GM12891 (cell line): ENCODE results near the gene MMADHC.

ENCODE experiments used
- DNase-seq: peaks from one replicate; pipeline ENCODE4 v3.0.0; 2011; ENCODE audit warnings: low spot score; ENCODE audit not compliant: insufficient read length
- FAIRE-seq: peaks from 2 replicates; lab custom pipeline; 2011; peaks lifted over from hg19 to GRCh38; lab: Jason Lieb, UNC
- PAX5 ChIP-seq: IDR thresholded peaks from 2 replicates; pipeline ENCODE4 v1.6.1; 2011; ENCODE audit warnings: low read length, moderate library complexity, mild to moderate bottlenecking; ENCODE audit not compliant: insufficient read depth, severe bottlenecking
- POLR2A ChIP-seq: IDR thresholded peaks from 2 replicates; pipeline ENCODE4 v1.6.1; 2011; ENCODE audit warnings: low read depth, low read length, control low read depth
- POLR2AphosphoS5 ChIP-seq: IDR thresholded peaks from 2 replicates; pipeline ENCODE4 v1.6.1; 2011; ENCODE audit warnings: low read depth, low read length, control low read depth
- POU2F2 ChIP-seq: IDR thresholded peaks from 2 replicates; pipeline ENCODE4 v1.6.1; 2011; ENCODE audit warnings: low read depth, mild to moderate bottlenecking, control low read depth, low read length, moderate library complexity
- SPI1 ChIP-seq: IDR thresholded peaks from 2 replicates; pipeline ENCODE4 v1.6.1; 2011; ENCODE audit warnings: low read depth, low read length, control low read depth
- TAF1 ChIP-seq: IDR thresholded peaks from 2 replicates; pipeline ENCODE4 v1.6.1; 2011; ENCODE audit warnings: low read depth, low read length, control low read depth

Gene MMADHC

GRCh38 chr2:149597050-149597667 is 9.6 kb upstream of the MMADHC start:
- no peak for TF ChIP-seq POU2F2
- TF ChIP-seq PAX5: no peak
- TF ChIP-seq SPI1: no peak
- TF ChIP-seq TAF1: no peak
- no peak for TF ChIP-seq POLR2A
- no peak for TF ChIP-seq POLR2AphosphoS5
- DNase-seq (no peak), FAIRE-seq (no peak)

GRCh38 chr2:149596471-149596870 is 8.9 kb upstream of the MMADHC start:
- no peak for TF ChIP-seq TAF1
- TF ChIP-seq POLR2AphosphoS5: no peak
- no peak for TF ChIP-seq PAX5
- no peak for TF ChIP-seq SPI1
- DNase-seq (no peak), FAIRE-seq (peak; percentile 35)

GRCh38 chr2:149595056-149595963 is 7.7 kb upstream of the MMADHC start:
- TF ChIP-seq TAF1: no peak
- TF ChIP-seq SPI1: no peak
- no peak for TF ChIP-seq POLR2AphosphoS5
- TF ChIP-seq POU2F2: no peak
- TF ChIP-seq PAX5: no peak
- no peak for FAIRE-seq
- DNase-seq: no peak

GRCh38 chr2:149594411-149594810 is 6.8 kb upstream of the MMADHC start:
- FAIRE-seq (no peak), DNase-seq (no peak)
- TF ChIP-seq POU2F2: no peak
- TF ChIP-seq TAF1: no peak
- TF ChIP-seq SPI1: no peak

- TF ChIP-seq POLR2A (no peak), PAX5 (no peak), POU2F2 (no peak), TAF1 (no peak)
- FAIRE-seq (peak; percentile 26), DNase-seq (no peak)
These were observed 444 bp upstream of the MMADHC start for GRCh38 chr2:149587950-149588487.

- DNase-seq: no peak
- TF ChIP-seq POLR2AphosphoS5 (no peak), PAX5 (no peak), SPI1 (no peak), TAF1 (no peak), POLR2A (no peak), POU2F2 (no peak)
- no peak for FAIRE-seq
These were observed 716 bp downstream of the MMADHC start for GRCh38 chr2:149586898-149587219.

- FAIRE-seq (peak; percentile 5), DNase-seq (no peak)
- TF ChIP-seq PAX5: no peak
- no peak for TF ChIP-seq POLR2AphosphoS5
- TF ChIP-seq TAF1: no peak
- no peak for TF ChIP-seq POLR2A
- no peak for TF ChIP-seq POU2F2
- no peak for TF ChIP-seq SPI1
These were observed 1.5 kb downstream of the MMADHC start for GRCh38 chr2:149586063-149586462.

GRCh38 chr2:149585166-149585885 is 2.2 kb downstream of the MMADHC start:
- DNase-seq (no peak), FAIRE-seq (no peak)
- TF ChIP-seq SPI1: no peak
- no peak for TF ChIP-seq POU2F2
- no peak for TF ChIP-seq TAF1
